ENCODE data around the gene MAGEA9. TPM values are rescaled to one million over a fixed set of nuclear protein-coding genes. Genes with fewer than 3 reads are reported as not detected.

MAGEA9 gene
- polyA plus RNA-seq, 1 experiment, result not detected

DNA sequence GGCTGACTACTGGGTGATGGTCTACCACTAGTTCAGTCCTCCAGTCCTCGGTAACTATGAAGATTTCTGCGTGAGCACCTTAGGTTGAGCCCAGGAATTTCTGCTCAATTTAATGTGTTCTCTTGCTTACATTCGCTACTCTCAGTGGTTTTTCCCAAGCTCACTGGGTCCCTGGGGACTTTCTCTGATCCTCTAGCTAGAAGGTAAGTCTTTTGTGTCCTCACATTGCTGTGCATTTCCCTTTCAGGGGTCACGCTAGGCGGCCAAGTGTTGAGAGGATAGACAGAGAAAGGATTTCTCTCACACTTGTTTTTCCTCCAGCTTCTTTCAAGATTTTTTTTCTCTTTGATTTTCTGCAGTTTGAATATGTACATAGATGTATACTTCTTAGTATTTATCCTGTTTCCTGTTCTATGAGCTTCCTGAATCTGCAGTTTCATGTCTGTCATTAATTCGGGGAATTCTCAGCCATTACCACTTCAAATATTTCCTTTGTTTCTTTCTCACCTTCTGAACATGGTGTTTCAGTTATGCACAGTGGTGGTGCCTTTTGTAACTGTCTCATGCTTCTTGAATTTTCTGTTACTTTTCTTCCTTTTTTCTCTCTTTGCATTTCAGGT, 17.5 kb downstream of the MAGEA9 start:
- TF ChIP-seq CTCF (IDR thresholded peaks at IDR 0.05; ENCODE audit: insufficient read depth, low read depth, low read length), result no peak
- Histone ChIP-seq H3K4me3 (ENCODE audit: low read depth, low read length) (no peak overlapping the region), H3K36me3 (ENCODE audit: control insufficient read depth, insufficient read depth, low read length) (no peaks in the 10 kb centered on the region), H3K27me3 (ENCODE audit: control insufficient read depth, insufficient read depth, low read length) (no peaks in the 10 kb centered on the region)
- CTCF ChIA-PET, result no interaction called here
- POLR2A ChIA-PET, result no interaction called here
- DNase-seq (ENCODE audit: low read depth), result no peak

DNA sequence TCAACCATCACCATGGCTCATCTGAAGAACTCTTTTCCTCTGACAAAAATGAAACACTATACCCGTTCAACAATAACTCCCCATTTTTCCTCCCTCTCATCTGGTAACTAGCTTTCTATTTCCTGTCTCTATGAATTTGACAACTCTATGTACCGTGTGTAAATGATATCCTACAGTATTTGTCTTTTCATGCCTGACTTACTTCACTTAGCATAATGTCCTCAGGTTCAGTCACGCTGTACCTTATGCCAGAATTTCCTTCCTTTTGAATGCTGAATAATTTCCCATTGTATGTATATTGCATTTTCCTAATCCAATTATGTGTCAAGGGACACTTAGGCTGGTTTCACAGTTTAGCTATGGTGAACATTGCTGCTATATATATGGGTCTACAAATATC, 18.2 kb downstream of the MAGEA9 start:
- H3K36me3 ChIP-seq (ENCODE audit: control insufficient read depth, insufficient read depth, low read length), result no peaks in the 10 kb centered on the region
- ChIA-PET CTCF (no interaction called here), POLR2A (no interaction called here)
- no peak for TF ChIP-seq CTCF (IDR thresholded peaks at IDR 0.05; ENCODE audit: insufficient read depth, low read depth, low read length)
- no peaks in the 10 kb centered on the region for H3K27me3 ChIP-seq (ENCODE audit: control insufficient read depth, insufficient read depth, low read length)
- no peak for DNase-seq (ENCODE audit: low read depth)
- no peak overlapping the region for H3K4me3 ChIP-seq (ENCODE audit: low read depth, low read length)

GRCh38 chrX:149803458-149804062, 21.8 kb downstream of the MAGEA9 start:
- Histone ChIP-seq H3K36me3 (ENCODE audit: control insufficient read depth, insufficient read depth, low read length) (no peaks in the 10 kb centered on the region), H3K4me3 (ENCODE audit: low read depth, low read length) (no peak overlapping the region), H3K27me3 (ENCODE audit: control insufficient read depth, insufficient read depth, low read length) (no peaks in the 10 kb centered on the region)
- ChIA-PET POLR2A (no interaction called here), CTCF (no interaction called here)
- no peak for DNase-seq (ENCODE audit: low read depth)
- no peak for TF ChIP-seq CTCF (IDR thresholded peaks at IDR 0.05; ENCODE audit: insufficient read depth, low read depth, low read length)

- ChIA-PET CTCF (no interaction called here), POLR2A (no interaction called here)
- DNase-seq (ENCODE audit: low read depth), result no peak
- H3K4me3 ChIP-seq (ENCODE audit: low read depth, low read length), result no peak overlapping the region
- no peaks in the 10 kb centered on the region for H3K27me3 ChIP-seq (ENCODE audit: control insufficient read depth, insufficient read depth, low read length)
- no peaks in the 10 kb centered on the region for H3K36me3 ChIP-seq (ENCODE audit: control insufficient read depth, insufficient read depth, low read length)
- TF ChIP-seq CTCF (IDR thresholded peaks at IDR 0.05; ENCODE audit: insufficient read depth, low read depth, low read length), result no peak
Measured at GRCh38 chrX:149804102-149804501, 22.4 kb downstream of the MAGEA9 start.

DNA sequence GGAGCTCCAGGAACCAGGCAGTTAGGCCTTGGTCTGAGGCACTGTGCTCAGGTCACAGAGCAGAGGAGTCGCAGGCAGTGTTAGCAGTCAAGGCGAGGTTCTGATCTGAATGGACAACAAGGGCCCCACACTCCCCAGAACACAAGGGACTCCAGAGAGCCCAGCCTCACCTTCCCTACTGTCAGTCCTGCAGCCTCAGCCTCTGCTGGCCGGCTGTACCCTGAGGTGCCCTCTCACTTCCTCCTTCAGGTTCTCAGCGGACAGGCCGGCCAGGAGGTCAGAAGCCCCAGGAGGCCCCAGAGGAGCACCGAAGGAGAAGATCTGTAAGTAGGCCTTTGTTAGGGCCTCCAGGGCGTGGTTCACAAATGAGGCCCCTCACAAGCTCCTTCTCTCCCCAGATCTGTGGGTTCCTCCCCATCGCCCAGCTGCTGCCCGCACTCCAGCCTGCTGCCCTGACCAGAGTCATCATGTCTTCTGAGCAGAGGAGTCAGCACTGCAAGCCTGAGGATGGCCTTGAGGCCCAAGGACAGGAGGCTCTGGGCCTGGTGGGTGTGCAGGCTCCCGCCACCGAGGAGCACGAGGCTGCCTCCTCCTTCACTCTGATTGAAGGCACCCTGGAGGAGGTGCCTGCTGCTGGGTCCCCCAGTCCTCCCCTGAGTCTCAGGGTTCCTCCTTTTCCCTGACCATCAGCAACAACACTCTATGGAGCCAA, 26.2 kb downstream of the MAGEA9 start:
- no peak for DNase-seq (ENCODE audit: low read depth)
- ChIA-PET CTCF (no interaction called here), POLR2A (no interaction called here)
- no peak for TF ChIP-seq CTCF (IDR thresholded peaks at IDR 0.05; ENCODE audit: insufficient read depth, low read depth, low read length)
- Histone ChIP-seq H3K27me3 (ENCODE audit: control insufficient read depth, insufficient read depth, low read length) (no peaks in the 10 kb centered on the region), H3K36me3 (ENCODE audit: control insufficient read depth, insufficient read depth, low read length) (no peaks in the 10 kb centered on the region), H3K4me3 (ENCODE audit: low read depth, low read length) (no peak overlapping the region)

Measured in BJ (cell line).